B cell (primary cell): Measurements from ENCODE around the gene GYPA. TPM values are rescaled to one million over a fixed set of nuclear protein-coding genes. Genes with fewer than 3 reads are reported as not detected.
"Not testable (repeated sequence)": the region's sequence is repeated elsewhere in the genome, so short reads cannot be mapped to it uniquely, and the experiment has no call there.

Source experiments
- ATAC-seq: fragments of 200-7000 bp; cut with Tn5 transposase; one replicate; pipeline ENCODE4 v1.10.0; 2021; ENCODE audit warnings: low read depth, mild to moderate bottlenecking, moderate number of reproducible peaks, moderate library complexity
- CTCF ChIA-PET: fragments of 350-600 bp; sonication (Branson Sonifier 250); formaldehyde crosslinking; loops from one replicate; lab custom pipeline; 2021; ENCODE audit warnings: antibody characterized with exemption, inconsistent platforms; lab: Charles Lee
- POLR2A ChIA-PET: fragments of 350-600 bp; sonication (Branson Sonifier 250); formaldehyde crosslinking; loops from one replicate; lab custom pipeline; 2021; ENCODE audit warnings: antibody characterized with exemption; lab: Charles Lee
- DNase-seq: peaks from one replicate; pipeline ENCODE4 v3.0.0; 2013
- H2AFZ ChIP-seq: 2 replicates; pipeline ENCODE4 v1.6.1; 2012; ENCODE audit warnings: mild to moderate bottlenecking, low read depth, low read length; ENCODE audit not compliant: insufficient read depth, poor library complexity, severe bottlenecking
- H3K27ac ChIP-seq, 2 donors: 1 replicate in 1 of 2; 2 replicates in 1 of 2; pipeline ENCODE4 v1.5.1; 2012 to 2013; ENCODE audit warnings: low read length in 2 of 2, mild to moderate bottlenecking in 2 of 2, moderate library complexity in 1 of 2
- H3K27me3 ChIP-seq, 4 experiments: fragments of 200-600 bp in 1 of 4; sonication (generic) in 1 of 4; replicated peaks in 1 of 4; 1 replicate in 2 of 4; 2 replicates in 2 of 4; pipeline versions ENCODE4 v1.6.1 to v1.7.0; 2013 to 2016; ENCODE audit warnings: low read length in 3 of 4, mild to moderate bottlenecking in 2 of 4, mixed read lengths in 1 of 4, moderate library complexity in 1 of 4; ENCODE audit not compliant: insufficient read depth in 4 of 4, control insufficient read depth in 3 of 4; ENCODE audit errors: control extremely low read depth in 1 of 4
- H3K36me3 ChIP-seq, 2 experiments: replicated peaks in 1 of 2; 1 replicate in 1 of 2; 2 replicates in 1 of 2; pipeline versions ENCODE4 v1.6.1 to v1.7.1; 2013; ENCODE audit warnings: low read length in 1 of 2; ENCODE audit not compliant: insufficient read depth in 2 of 2, control insufficient read depth in 1 of 2; ENCODE audit errors: control extremely low read depth in 1 of 2, extremely low read depth in 1 of 2
- H3K4me1 ChIP-seq, 2 donors: fragments of 200-600 bp in 1 of 2; sonication (generic) in 1 of 2; 1 replicate in 1 of 2; 2 replicates in 1 of 2; pipeline versions ENCODE4 v1.5.1 to v1.6.1; 2013 to 2017; ENCODE audit warnings: low read length in 2 of 2; ENCODE audit not compliant: control insufficient read depth in 2 of 2, insufficient read depth in 2 of 2
- H3K4me2 ChIP-seq: replicated peaks from 2 replicates; pipeline ENCODE3; 2012; ENCODE audit warnings: mild to moderate bottlenecking, low read depth, low read length; ENCODE audit not compliant: poor library complexity, severe bottlenecking
- H3K4me3 ChIP-seq, 5 experiments: fragments of 200-600 bp in 1 of 5; sonication (generic) in 1 of 5; 1 replicate in 3 of 5; 2 replicates in 2 of 5; pipeline versions ENCODE4 v1.5.1 to v1.7.0; 2011 to 2016; ENCODE audit warnings: low read length in 4 of 5, mild to moderate bottlenecking in 4 of 5, low read depth in 2 of 5, control low read depth in 1 of 5, moderate library complexity in 1 of 5; ENCODE audit not compliant: insufficient read depth in 1 of 5; ENCODE audit errors: control extremely low read depth in 1 of 5, extremely low read depth in 1 of 5
- H3K79me2 ChIP-seq: fragments of 200-600 bp; sonication (generic); one replicate; pipeline ENCODE4 v1.6.0; 2016; ENCODE audit warnings: low read length; ENCODE audit not compliant: control insufficient read depth, insufficient read depth
- H3K9ac ChIP-seq: fragments of 200-600 bp; sonication (generic); 2 replicates; pipeline ENCODE4 v1.6.1; 2017; ENCODE audit warnings: mild to moderate bottlenecking, low read length, moderate library complexity
- H3K9me3 ChIP-seq, 3 donors: one replicate each; pipeline versions ENCODE4 v1.6.1 to v1.7.1; 2013; ENCODE audit warnings: low read length in 2 of 3; ENCODE audit not compliant: control insufficient read depth in 2 of 3, insufficient read depth in 1 of 3; ENCODE audit errors: control extremely low read depth in 1 of 3
- H4K20me1 ChIP-seq: 2 replicates; pipeline ENCODE4 v1.6.0; 2012; ENCODE audit warnings: mild to moderate bottlenecking, low read length; ENCODE audit not compliant: insufficient read depth, control insufficient read depth, poor library complexity, severe bottlenecking
- H3K27ac Mint-ChIP-seq: one replicate; pipeline ENCODE4 v1.8.0; 2021; ENCODE audit warnings: mixed read lengths
- H3K27me3 Mint-ChIP-seq: one replicate; pipeline ENCODE4 v1.8.0; 2021; ENCODE audit warnings: mixed read lengths
- H3K4me1 Mint-ChIP-seq: one replicate; pipeline ENCODE4 v1.8.0; 2021; ENCODE audit warnings: mixed read lengths
- H3K4me3 Mint-ChIP-seq: one replicate; pipeline ENCODE4 v1.8.0; 2021; ENCODE audit warnings: mixed read lengths
- H3K9me3 Mint-ChIP-seq: one replicate; pipeline ENCODE4 v1.8.0; 2022; ENCODE audit warnings: mixed read lengths; ENCODE audit not compliant: insufficient read depth
- EZH2 ChIP-seq: IDR thresholded peaks from 2 replicates; pipeline ENCODE4 v1.6.1; 2012; ENCODE audit warnings: borderline replicate concordance, low read depth, mild to moderate bottlenecking, moderate library complexity, low read length; ENCODE audit not compliant: insufficient read depth, poor library complexity, severe bottlenecking
- WGBS: methylation state at CpG from one replicate; pipeline ENCODE4 v1.1.5; 2013; ENCODE audit warnings: missing lambda C conversion rate; ENCODE audit not compliant: insufficient coverage; 5-methylcytosine and 5-hydroxymethylcytosine counted together
- intact Hi-C: fragments of 100-400 bp; cut with micrococcal nuclease; formaldehyde crosslinking; loops from one replicate; pipeline ENCODE4 v1.10.0; 2022
- polyA plus RNA-seq: library from polyadenylated mRNA; depleted of rRNA; stranded (reverse); fragments of >200 nt; gene quantifications from 2 replicates; pipeline ENCODE4 v1.2.3, GENCODE V29; 2012
- total RNA-seq, 2 donors: library from RNA; stranded (reverse); fragments of 120-200 nt in 1 of 2; gene quantifications; 1 replicate in 1 of 2; 2 replicates in 1 of 2; pipeline versions ENCODE4 v1.2.3 to v1.2.4, GENCODE V29; 2013 to 2022
- TF ChIP-seq, protein P1 (sequence below): fragments of 200-600 bp; IDR thresholded peaks from one replicate; pipeline ENCODE4 v1.8.0; 2022; ENCODE audit warnings: antibody characterized with exemption, mild to moderate bottlenecking

The GYPA gene
- total and polyA plus RNA-seq, 2 donors (not counting 1 experiment from before 2014, with no cell fraction given), result not detected

DNA sequence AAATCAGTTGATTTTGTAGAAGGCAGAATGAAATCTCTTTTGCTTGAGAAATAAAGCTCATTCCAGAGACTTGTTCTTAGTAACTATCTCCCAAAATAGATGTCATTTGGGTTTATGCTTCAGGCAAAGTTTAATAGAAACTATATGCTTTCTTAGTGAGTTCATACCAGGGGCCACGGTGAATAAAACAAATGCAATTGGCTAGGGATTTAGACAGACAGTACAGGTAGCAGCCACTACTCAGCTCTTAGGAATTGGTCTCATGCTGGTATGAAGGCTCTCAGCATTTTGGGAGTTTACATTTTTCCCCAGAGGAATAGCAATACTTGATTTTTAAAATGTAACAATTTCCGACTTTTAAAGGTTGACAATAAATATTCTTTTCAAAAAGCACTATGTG lies 27.0 kb downstream of the GYPA start:
- DNase-seq, result no peak
- H3K79me2 ChIP-seq, result no peaks in the 10 kb centered on the region
- Mint-ChIP-seq H3K9me3 (no peaks in the 10 kb centered on the region), H3K27ac (no peak overlapping the region), H3K27me3 (peaks cover 9% of the 10 kb centered on the region), H3K4me1 (peaks cover 4% of the 10 kb centered on the region), H3K4me3 (no peak overlapping the region)
- no peaks in the 10 kb centered on the region for H3K27me3 ChIP-seq
- no peaks in the 10 kb centered on the region for H3K9me3 ChIP-seq
- no peaks in the 10 kb centered on the region for H4K20me1 ChIP-seq
- H3K36me3 ChIP-seq, result no peaks in the 10 kb centered on the region
- H2AFZ ChIP-seq, result no peak overlapping the region
- ATAC-seq, result no peak
- H3K27ac ChIP-seq, result no peak overlapping the region
- no peaks in the 10 kb centered on the region for H3K4me1 ChIP-seq
- intact Hi-C loops, result no loop called here
- no peak overlapping the region for H3K9ac ChIP-seq
- ChIA-PET POLR2A (no interaction called here), CTCF (no interaction called here)
- no peak overlapping the region for H3K4me3 ChIP-seq
- TF ChIP-seq, protein P1, sequence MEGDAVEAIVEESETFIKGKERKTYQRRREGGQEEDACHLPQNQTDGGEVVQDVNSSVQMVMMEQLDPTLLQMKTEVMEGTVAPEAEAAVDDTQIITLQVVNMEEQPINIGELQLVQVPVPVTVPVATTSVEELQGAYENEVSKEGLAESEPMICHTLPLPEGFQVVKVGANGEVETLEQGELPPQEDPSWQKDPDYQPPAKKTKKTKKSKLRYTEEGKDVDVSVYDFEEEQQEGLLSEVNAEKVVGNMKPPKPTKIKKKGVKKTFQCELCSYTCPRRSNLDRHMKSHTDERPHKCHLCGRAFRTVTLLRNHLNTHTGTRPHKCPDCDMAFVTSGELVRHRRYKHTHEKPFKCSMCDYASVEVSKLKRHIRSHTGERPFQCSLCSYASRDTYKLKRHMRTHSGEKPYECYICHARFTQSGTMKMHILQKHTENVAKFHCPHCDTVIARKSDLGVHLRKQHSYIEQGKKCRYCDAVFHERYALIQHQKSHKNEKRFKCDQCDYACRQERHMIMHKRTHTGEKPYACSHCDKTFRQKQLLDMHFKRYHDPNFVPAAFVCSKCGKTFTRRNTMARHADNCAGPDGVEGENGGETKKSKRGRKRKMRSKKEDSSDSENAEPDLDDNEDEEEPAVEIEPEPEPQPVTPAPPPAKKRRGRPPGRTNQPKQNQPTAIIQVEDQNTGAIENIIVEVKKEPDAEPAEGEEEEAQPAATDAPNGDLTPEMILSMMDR, result no peak
- TF ChIP-seq EZH2, result no peak
- H3K4me2 ChIP-seq, result no peak overlapping the region
- no CpG with 5 or more reads among the region's 2 CpGs for WGBS

DNA sequence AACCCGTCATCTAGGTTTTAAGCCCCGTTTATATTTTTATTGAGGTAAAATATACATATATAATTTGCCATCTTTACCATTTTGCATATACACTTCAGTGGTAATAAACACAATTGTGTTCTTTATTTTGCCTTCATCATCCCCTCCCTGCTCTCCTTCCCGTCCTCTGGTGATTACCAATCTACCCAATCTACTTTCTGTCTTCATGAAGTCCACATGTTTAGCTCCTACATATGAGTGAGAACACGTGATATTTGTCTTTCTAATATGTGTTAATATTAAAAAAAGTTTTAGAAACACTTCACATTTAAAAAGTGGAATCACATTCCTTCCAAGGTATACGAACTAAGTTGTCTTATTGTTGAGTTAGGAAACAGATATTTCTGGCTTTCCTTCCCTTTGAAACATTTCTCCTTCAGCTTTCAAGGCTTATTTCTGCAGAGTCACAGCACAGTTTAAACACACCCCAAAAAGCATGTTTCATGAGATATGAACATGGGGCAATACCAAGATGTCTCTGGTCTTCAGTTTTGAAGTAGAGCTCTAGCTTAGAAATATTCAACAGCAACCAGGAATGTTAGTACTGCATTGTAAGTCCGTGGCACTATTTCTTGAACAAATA lies 35.9 kb downstream of the GYPA start:
- Histone ChIP-seq H3K4me1 (no peaks in the 10 kb centered on the region), H3K27ac (no peak overlapping the region), H2AFZ (no peak overlapping the region), H3K9me3 (no peaks in the 10 kb centered on the region), H3K79me2 (no peaks in the 10 kb centered on the region), H3K9ac (no peak overlapping the region), H4K20me1 (no peaks in the 10 kb centered on the region), H3K27me3 (no peaks in the 10 kb centered on the region), H3K36me3 (no peaks in the 10 kb centered on the region), H3K4me3 (no peak overlapping the region), H3K4me2 (no peak overlapping the region)
- peaks cover 7% of the 10 kb centered on the region for H3K27me3 Mint-ChIP-seq
- no CpG with 5 or more reads among the region's 6 CpGs for WGBS
- intact Hi-C loops, result no loop called here
- ChIA-PET CTCF (no interaction called here), POLR2A (no interaction called here)
- no peaks in the 10 kb centered on the region for H3K9me3 Mint-ChIP-seq
- no peak overlapping the region for H3K27ac Mint-ChIP-seq
- no peak overlapping the region for H3K4me3 Mint-ChIP-seq
- no peaks in the 10 kb centered on the region for H3K4me1 Mint-ChIP-seq
- TF ChIP-seq, protein P1, result no peak
- TF ChIP-seq EZH2, result no peak
- no peak for ATAC-seq
- no peak for DNase-seq

DNA sequence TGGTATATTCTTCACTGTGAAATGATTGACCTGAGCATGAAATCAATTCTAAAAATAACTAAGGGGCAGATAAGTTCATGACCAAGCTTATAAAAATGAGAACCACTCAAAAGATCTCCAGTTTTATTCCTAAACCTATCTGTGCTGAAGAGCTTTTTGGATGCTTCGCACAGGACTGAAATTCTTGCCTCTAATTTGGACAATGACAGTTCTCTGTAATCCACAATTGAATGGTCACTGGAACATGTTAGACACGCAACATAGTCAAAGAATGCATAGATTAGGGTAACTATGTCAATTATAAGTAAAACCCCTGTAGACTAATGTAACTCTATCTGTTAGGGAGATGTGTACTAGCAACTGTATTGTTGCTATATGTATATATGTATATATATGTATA lies 42.7 kb downstream of the GYPA start:
- H3K4me3 Mint-ChIP-seq, DNase-seq, POLR2A ChIA-PET, H3K9me3 Mint-ChIP-seq, H3K4me3 ChIP-seq, ATAC-seq, H3K4me2 ChIP-seq, H3K27ac ChIP-seq, H2AFZ ChIP-seq, H4K20me1 ChIP-seq, H3K4me1 Mint-ChIP-seq, H3K36me3 ChIP-seq, H3K27me3 Mint-ChIP-seq, H3K27ac Mint-ChIP-seq, H3K9me3 ChIP-seq, H3K27me3 ChIP-seq, H3K9ac ChIP-seq, CTCF ChIA-PET, H3K4me1 ChIP-seq, H3K79me2 ChIP-seq, intact Hi-C loops: not testable (repeated sequence)
- WGBS, result no CpG with 5 or more reads among the region's 2 CpGs
